ENCODE results near the gene C17orf113. TPM values are rescaled to one million over a fixed set of nuclear protein-coding genes. Genes with fewer than 3 reads are reported as not detected.

The C17orf113 gene
- total and polyA plus RNA-seq, 2 of the 4 experiments (the other 2 are of a cell fraction), result under 0.01 to 0.03 TPM

DNA sequence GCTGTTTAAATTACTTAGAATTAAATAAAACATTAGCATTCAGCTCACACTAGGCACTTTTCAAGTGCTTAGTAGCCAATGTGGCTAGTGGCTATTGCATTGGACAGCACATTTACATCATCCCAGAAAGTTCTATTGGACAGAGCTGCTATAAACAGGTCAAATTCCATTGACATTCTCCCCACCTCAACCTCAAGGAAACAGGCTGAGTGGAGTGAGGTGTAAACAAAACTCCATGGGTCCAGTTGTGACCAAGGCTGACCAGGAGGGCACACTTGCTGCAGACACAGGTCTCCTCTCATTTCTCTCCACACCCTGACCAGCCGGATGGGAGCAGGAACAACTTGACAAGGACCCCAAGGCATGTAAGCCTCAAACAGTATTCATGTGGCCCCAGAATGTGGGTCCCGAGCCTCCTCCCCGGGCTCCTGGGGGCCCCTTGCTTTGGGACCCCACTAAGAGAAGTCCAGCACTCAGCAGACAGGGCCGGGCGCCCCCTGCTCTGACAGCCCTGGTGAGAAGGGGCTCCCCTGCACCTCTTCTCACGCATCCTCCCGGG lies 488 bp downstream of the C17orf113 start:
- H4K5ac ChIP-seq (ENCODE audit: low read depth, low read length), result 0 out of 2 replicates have a peak overlapping the region, but pooled peaks have one; percentile 33
- no peak overlapping the region for H2AK5ac ChIP-seq (ENCODE audit: low read depth, low read length)
- H4K8ac ChIP-seq (ENCODE audit: low read depth in 2 of 2, low read length in 2 of 2), result peak overlapping the region in 1 of 2 experiments; percentile 25; a peak in 1 of 4 replicates
- no peaks in the 10 kb centered on the region for H3K36me3 ChIP-seq (ENCODE audit: control insufficient read depth, insufficient read depth, low read length)
- no peak overlapping the region for H3K27ac ChIP-seq (ENCODE audit: insufficient read depth, low read length)
- no peak overlapping the region for H2BK15ac ChIP-seq (ENCODE audit: low read depth, low read length)
- H3K9me3 ChIP-seq (ENCODE audit: control insufficient read depth, insufficient read depth, low read length), result no peaks in the 10 kb centered on the region
- no peak overlapping the region for H2AK9ac ChIP-seq (replicated peaks; ENCODE audit: low read depth, low read length, poor library complexity)
- ATAC-seq (ENCODE audit: low read depth), result peak; percentile 25
- 0 out of 2 replicates have a peak overlapping the region, but pooled peaks have one; percentile 7 for H3K9ac ChIP-seq (ENCODE audit: low read depth, low read length)
- H3K4me3 ChIP-seq (ENCODE audit: insufficient read depth, low read depth, low read length), result peak overlapping the region; percentile 50
- POLR2A ChIA-PET (ENCODE audit: unreplicated experiment), result no interaction called here
- H3K18ac ChIP-seq (ENCODE audit: low read depth, low read length), result no peak overlapping the region
- no peak overlapping the region for H2BK120ac ChIP-seq (ENCODE audit: low read depth, low read length)
- no peaks in the 10 kb centered on the region for H3K9me1 ChIP-seq (ENCODE audit: insufficient read depth, low read length)
- intact Hi-C loops (cut with micrococcal nuclease) (no loop called here), in situ Hi-C loops (cut with MboI; ENCODE audit: low sequenced_read_pairs) (no loop called here), dilution Hi-C loops (cut with HindIII; ENCODE audit: low sequenced_read_pairs, unreplicated experiment) (no loop called here)
- H3K23ac ChIP-seq (ENCODE audit: low read depth, low read length), result no peak overlapping the region
- no CpG with 5 or more reads among the region's 7 CpGs for WGBS, 2 experiments (ENCODE audit: extremely low coverage in 2 of 2, insufficient read length in 1 of 2)
- no peak for DNase-seq
- no peaks in the 10 kb centered on the region for H3K79me1 ChIP-seq (ENCODE audit: low read depth in 1 of 2, low read length in 2 of 2)
- H3K56ac ChIP-seq (ENCODE audit: extremely low read depth, insufficient read depth, low read length), result no peak overlapping the region
- H2BK5ac ChIP-seq (ENCODE audit: low read depth, low read length, poor library complexity, severe bottlenecking), result no peak overlapping the region
- H3K4me1 ChIP-seq (ENCODE audit: control insufficient read depth, insufficient read depth, low read length), result 0 out of 2 replicates have a peak, but pooled peaks cover 1% of the 10 kb centered on the region
- no TSS peak for BruUV-seq (replicated peaks)
- CTCF ChIA-PET, result no interaction called here
- H4K91ac ChIP-seq (ENCODE audit: insufficient read depth, low read depth, low read length), result no peak overlapping the region
- H4K20me1 ChIP-seq (ENCODE audit: insufficient read depth, low read length), result no peaks in the 10 kb centered on the region
- H3K14ac ChIP-seq (replicated peaks; ENCODE audit: low read depth, low read length), result no peak overlapping the region
- H3K4ac ChIP-seq (ENCODE audit: low read depth, low read length), result no peak overlapping the region
- peaks cover 64% of the 10 kb centered on the region for H3K27me3 ChIP-seq (ENCODE audit: control insufficient read depth, insufficient read depth, low read length)
- peak overlapping the region; percentile 69 for H3K4me2 ChIP-seq (ENCODE audit: low read depth, low read length)
- no peak for TF ChIP-seq RFX5 (IDR thresholded peaks at IDR 0.05; ENCODE audit: low read depth, low read length)
- no peak for TF ChIP-seq NFE2L2 (IDR thresholded peaks at IDR 0.05; ENCODE audit: low read depth, low read length)
- no peak for TF ChIP-seq CTCF (conservative IDR thresholded peaks at IDR 0.05; ENCODE audit: low read depth, low read length)
- no peak for TF ChIP-seq MAZ (IDR thresholded peaks at IDR 0.05; ENCODE audit: borderline replicate concordance, low read depth, low read length)
- no peak for TF ChIP-seq BHLHE40 (IDR thresholded peaks at IDR 0.05; ENCODE audit: low read depth, low read length)
- TF ChIP-seq RAD21 (IDR thresholded peaks at IDR 0.05; ENCODE audit: low read length), result no peak
- no peak for TF ChIP-seq USF2 (IDR thresholded peaks at IDR 0.05; ENCODE audit: low read depth, low read length)
- no peak for TF ChIP-seq FOS (IDR thresholded peaks at IDR 0.05; ENCODE audit: low read depth, low read length)
- no peak for TF ChIP-seq MAFK (IDR thresholded peaks at IDR 0.05; ENCODE audit: low read depth, low read length)
- no peak for TF ChIP-seq SMC3 (IDR thresholded peaks at IDR 0.05; ENCODE audit: low read depth, low read length)
- TF ChIP-seq RCOR1 (IDR thresholded peaks at IDR 0.05; ENCODE audit: insufficient replicate concordance, low read length), result no peak
- TF ChIP-seq POLR2A (IDR thresholded peaks at IDR 0.05; ENCODE audit: low read depth, low read length), result no peak
- no peak for TF ChIP-seq CHD1 (IDR thresholded peaks at IDR 0.05; ENCODE audit: low read depth, low read length)
- peak overlapping the region; percentile 69 for H2AFZ ChIP-seq (replicated peaks; ENCODE audit: low read length, poor library complexity)
- no peak overlapping the region for H2BK20ac ChIP-seq (ENCODE audit: low read depth, low read length)

Data from IMR-90 (cell line).